ENCODE measurements around the gene KIF1A. TPM values are rescaled to one million over a fixed set of nuclear protein-coding genes. Genes with fewer than 3 reads are reported as not detected.

Gene KIF1A
- total and polyA plus RNA-seq, 10 of the 15 experiments (the other 5 are each of a cell fraction or from before 2014, with no cell fraction given) = 0.04 to 0.95 (median 0.06) TPM; not detected in 5

- TF ChIP-seq RAD21 (IDR thresholded peaks at IDR 0.05; ENCODE audit: insufficient read depth, low read depth, low read length) (no peak), BHLHE40 (IDR thresholded peaks at IDR 0.05; ENCODE audit: borderline replicate concordance in 1 of 2, low read depth in 2 of 2, low read length in 1 of 2) (no peak), ZNF217 (IDR thresholded peaks at IDR 0.05) (no peak)
Observed at GRCh38 chr2:240728361-240728760, 91.7 kb downstream of the KIF1A start (continued).

DNA sequence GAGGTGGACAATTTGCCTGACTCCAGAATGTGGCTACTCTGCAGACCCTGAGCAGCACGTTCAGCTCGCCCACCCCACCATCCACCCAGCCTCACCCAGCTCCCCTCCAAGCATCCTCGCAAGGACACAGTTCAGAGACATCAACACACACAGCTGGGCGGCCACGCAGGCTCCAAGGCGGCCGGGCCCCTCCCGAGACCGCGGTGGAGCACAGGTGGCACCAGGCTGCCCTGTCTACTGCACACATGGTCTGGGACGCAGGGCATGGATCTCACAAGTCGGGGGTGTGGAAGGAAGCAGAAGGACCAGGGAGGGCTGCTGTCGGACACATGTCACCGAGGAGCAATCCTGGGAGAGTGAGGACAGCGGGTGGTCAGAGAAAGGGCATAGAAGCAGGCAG lies 92.1 kb downstream of the KIF1A start:
- FAIRE-seq = no peak
- WGBS (ENCODE audit: insufficient coverage, insufficient replicate concordance, low lambda C conversion rate, missing lambda C conversion rate) = 22% methylated on average over 15 of the region's 15 CpGs
- Histone ChIP-seq H3K4me1 (ENCODE audit: control insufficient read depth, insufficient read depth, low read length) (no peaks in the 10 kb centered on the region), H3K9me3 (replicated peaks; ENCODE audit: control insufficient read depth, insufficient read depth, low read length) (no peaks in the 10 kb centered on the region), H3K27me3 (replicated peaks in 1 of 2; ENCODE audit: control insufficient read depth in 2 of 2, insufficient read depth in 2 of 2, low read length in 1 of 2) (peaks cover 0 to 1% of the 10 kb centered on the region in 2 experiments; a peak in 2 of 4 replicates), H3K4me3 (no peak overlapping the region), H3K9ac (ENCODE audit: control insufficient read depth, insufficient read depth, low read length) (no peak overlapping the region), H4K20me1 (ENCODE audit: control insufficient read depth, insufficient read depth) (no peaks in the 10 kb centered on the region), H3K36me3 (ENCODE audit: control insufficient read depth in 2 of 2, insufficient read depth in 2 of 2, low read length in 1 of 2) (no peaks in the 10 kb centered on the region), H3K79me2 (ENCODE audit: control insufficient read depth, insufficient read depth, low read length) (no peaks in the 10 kb centered on the region), H3K4me2 (ENCODE audit: control insufficient read depth, insufficient read depth) (no peak overlapping the region), H3K27ac (ENCODE audit: control insufficient read depth, insufficient read depth) (no peak overlapping the region), H2AFZ (ENCODE audit: control insufficient read depth, low read depth, low read length) (no peak overlapping the region)
- POLR2A ChIA-PET = no interaction called here
- SMC1A ChIA-PET (ENCODE audit: uncharacterized antibody, unreplicated experiment) = no interaction called here
- no peak for ATAC-seq
- CTCF ChIA-PET = no interaction called here
- BruUV-seq (replicated peaks) = no TSS peak
- intact Hi-C loops (cut with micrococcal nuclease; ENCODE audit: unreplicated experiment) (no loop called here), in situ Hi-C loops (cut with MboI) (no loop called here)
- RAD21 ChIA-PET (ENCODE audit: unreplicated experiment) = no interaction called here
- no peak for DNase-seq (ENCODE audit: low read depth, low spot score)
- TF ChIP-seq SMAD1 (IDR thresholded peaks at IDR 0.05; ENCODE audit: low read depth, partially characterized antibody) = no peak
- TF ChIP-seq KAT2A (conservative IDR thresholded peaks at IDR 0.05; ENCODE audit: control insufficient read depth, low read depth, low read length) = no peak
- no peak for TF ChIP-seq SUZ12 (IDR thresholded peaks at IDR 0.05; ENCODE audit: unreplicated experiment)
- TF ChIP-seq STAT1 (conservative IDR thresholded peaks at IDR 0.05) = no peak
- no peak for TF ChIP-seq ZNF207 (IDR thresholded peaks at IDR 0.05; ENCODE audit: borderline replicate concordance)
- TF ChIP-seq MTA2 (IDR thresholded peaks at IDR 0.05; ENCODE audit: low read depth) = no peak
- TF ChIP-seq SIX5 (IDR thresholded peaks at IDR 0.05; ENCODE audit: low read depth, low read length, severe bottlenecking) = no peak
- TF ChIP-seq, protein P1, sequence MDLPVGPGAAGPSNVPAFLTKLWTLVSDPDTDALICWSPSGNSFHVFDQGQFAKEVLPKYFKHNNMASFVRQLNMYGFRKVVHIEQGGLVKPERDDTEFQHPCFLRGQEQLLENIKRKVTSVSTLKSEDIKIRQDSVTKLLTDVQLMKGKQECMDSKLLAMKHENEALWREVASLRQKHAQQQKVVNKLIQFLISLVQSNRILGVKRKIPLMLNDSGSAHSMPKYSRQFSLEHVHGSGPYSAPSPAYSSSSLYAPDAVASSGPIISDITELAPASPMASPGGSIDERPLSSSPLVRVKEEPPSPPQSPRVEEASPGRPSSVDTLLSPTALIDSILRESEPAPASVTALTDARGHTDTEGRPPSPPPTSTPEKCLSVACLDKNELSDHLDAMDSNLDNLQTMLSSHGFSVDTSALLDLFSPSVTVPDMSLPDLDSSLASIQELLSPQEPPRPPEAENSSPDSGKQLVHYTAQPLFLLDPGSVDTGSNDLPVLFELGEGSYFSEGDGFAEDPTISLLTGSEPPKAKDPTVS (IDR thresholded peaks at IDR 0.05; ENCODE audit: low read depth, low read length) = no peak
- no peak for TF ChIP-seq KLF5 (IDR thresholded peaks at IDR 0.05; ENCODE audit: partially characterized antibody)
- TF ChIP-seq FOXM1 (IDR thresholded peaks at IDR 0.05; ENCODE audit: low read depth, low read length) = no peak
- TF ChIP-seq CEBPB (IDR thresholded peaks at IDR 0.05; ENCODE audit: borderline replicate concordance in 1 of 2, low read depth in 2 of 2, low read length in 2 of 2) = no peak
- TF ChIP-seq SMARCA5 (IDR thresholded peaks at IDR 0.05) = no peak
- no peak for TF ChIP-seq CHD2 (IDR thresholded peaks at IDR 0.05; ENCODE audit: borderline replicate concordance, low read depth, low read length)
- no peak for TF ChIP-seq CUX1 (IDR thresholded peaks at IDR 0.05; ENCODE audit: insufficient replicate concordance, low read depth, low read length)
- TF ChIP-seq POLR2A (IDR thresholded peaks at IDR 0.05; ENCODE audit: low read depth, low read length) = no peak
- TF ChIP-seq NFYA (IDR thresholded peaks at IDR 0.05; ENCODE audit: borderline replicate concordance, low read depth, low read length) = no peak
